SU-DHL-6 (cell line): Measurements from ENCODE around the gene ECSCR.

Source experiments
- H2AFZ ChIP-seq: fragments of 200-600 bp; sonication (generic); 2 replicates; pipeline ENCODE4 v1.6.1; 2014; ENCODE audit warnings: low read depth, mild to moderate bottlenecking, moderate library complexity, mixed read lengths, antibody characterized with exemption, low read length; ENCODE audit not compliant: severe bottlenecking
- H3F3A ChIP-seq: fragments of 200-600 bp; shearing (Covaris generic); 2 replicates; pipeline ENCODE4 v1.6.0; 2016; ENCODE audit warnings: antibody characterized with exemption, mild to moderate bottlenecking; ENCODE audit not compliant: insufficient read depth
- H3K27ac ChIP-seq: fragments of 200-600 bp; sonication (generic); 2 replicates; pipeline ENCODE4 v1.5.1; 2016; ENCODE audit warnings: low read depth, mild to moderate bottlenecking, low read length, moderate library complexity, mixed read lengths
- H3K27me3 ChIP-seq: fragments of 200-600 bp; sonication (generic), shearing (Covaris generic); 2 replicates; pipeline ENCODE4 v1.6.0; 2014; ENCODE audit warnings: mild to moderate bottlenecking, low read length
- H3K36me3 ChIP-seq: fragments of 200-600 bp; sonication (generic); 2 replicates; pipeline ENCODE4 v1.6.1; 2014; ENCODE audit warnings: mild to moderate bottlenecking, low read length, mixed read lengths
- H3K4me2 ChIP-seq: fragments of 300-600, 200-600 bp; shearing (Covaris generic), sonication (generic); 2 replicates; pipeline ENCODE4 v1.6.0; 2014; ENCODE audit warnings: low read length, low read depth, mild to moderate bottlenecking; ENCODE audit not compliant: poor library complexity, severe bottlenecking
- H3K4me3 ChIP-seq: fragments of 200-600 bp; sonication (generic); 2 replicates; pipeline ENCODE4 v1.5.1; 2014; ENCODE audit warnings: antibody characterized with exemption, low read length, mild to moderate bottlenecking, mixed read lengths; ENCODE audit not compliant: insufficient read depth, poor library complexity, severe bottlenecking
- H3K79me2 ChIP-seq: fragments of 200-600 bp; sonication (generic); 2 replicates; pipeline ENCODE4 v1.6.1; 2014; ENCODE audit warnings: mild to moderate bottlenecking, low read length, moderate library complexity; ENCODE audit not compliant: insufficient read depth
- H3K9ac ChIP-seq: fragments of 200-600 bp; sonication (generic); 2 replicates; pipeline ENCODE4 v1.7.0; 2014; ENCODE audit warnings: mild to moderate bottlenecking, low read length
- H3K9me2 ChIP-seq: fragments of 200-600 bp; sonication (generic); replicated peaks from 2 replicates; pipeline ENCODE4 v1.6.1; 2014; ENCODE audit warnings: low read length; ENCODE audit not compliant: insufficient read depth
- H3K9me3 ChIP-seq: fragments of 200-600 bp; sonication (generic); 2 replicates; pipeline ENCODE4 v1.6.1; 2014; ENCODE audit warnings: low read length, mixed read lengths; ENCODE audit not compliant: insufficient read depth
- H4K20me1 ChIP-seq: fragments of 200-600 bp; sonication (generic); 2 replicates; pipeline ENCODE4 v1.6.1; 2014; ENCODE audit warnings: low read depth, mild to moderate bottlenecking, antibody characterized with exemption, low read length, moderate library complexity, mixed read lengths
- CTCF ChIP-seq: fragments of 200-600 bp; sonication (generic); IDR thresholded peaks from one replicate; pipeline ENCODE4 v1.5.1; 2017; ENCODE audit warnings: antibody characterized with exemption, mild to moderate bottlenecking, low read length, moderate library complexity; ENCODE audit not compliant: insufficient read depth, poor library complexity, severe bottlenecking
- EZH2phosphoT487 ChIP-seq: fragments of 200-600 bp; sonication (generic), shearing (Covaris generic); conservative IDR thresholded peaks from 2 replicates; pipeline ENCODE4 v1.6.1; 2018; ENCODE audit warnings: mild to moderate bottlenecking, antibody characterized with exemption, low read length, moderate library complexity, mixed read lengths

ECSCR gene

GRCh38 chr5:139473105-139473504, 10.6 kb upstream of the ECSCR start:
- no peak for TF ChIP-seq CTCF
- no peak for TF ChIP-seq EZH2phosphoT487
- H3K79me2 ChIP-seq = no peaks in the 10 kb centered on the region
- H3K9me2 ChIP-seq = no peaks in the 10 kb centered on the region
- no peak overlapping the region for H3K27ac ChIP-seq
- H3K36me3 ChIP-seq = no peaks in the 10 kb centered on the region
- no peaks in the 10 kb centered on the region for H3K27me3 ChIP-seq
- H4K20me1 ChIP-seq = no peaks in the 10 kb centered on the region
- no peak overlapping the region for H3K4me2 ChIP-seq
- H3F3A ChIP-seq = no peaks in the 10 kb centered on the region
- H3K9ac ChIP-seq = no peak overlapping the region
- no peak overlapping the region for H3K4me3 ChIP-seq
- H2AFZ ChIP-seq = no peak overlapping the region
- no peaks in the 10 kb centered on the region for H3K9me3 ChIP-seq

GRCh38 chr5:139472386-139473030, 10.0 kb upstream of the ECSCR start:
- no peaks in the 10 kb centered on the region for H3K9me3 ChIP-seq
- no peaks in the 10 kb centered on the region for H3K79me2 ChIP-seq
- no peaks in the 10 kb centered on the region for H3K36me3 ChIP-seq
- H3K4me3 ChIP-seq = no peak overlapping the region
- H2AFZ ChIP-seq = no peak overlapping the region
- no peaks in the 10 kb centered on the region for H3K9me2 ChIP-seq
- no peak overlapping the region for H3K27ac ChIP-seq
- no peak overlapping the region for H3K4me2 ChIP-seq
- H4K20me1 ChIP-seq = no peaks in the 10 kb centered on the region
- no peaks in the 10 kb centered on the region for H3K27me3 ChIP-seq
- no peak overlapping the region for H3K9ac ChIP-seq
- H3F3A ChIP-seq = no peaks in the 10 kb centered on the region
- no peak for TF ChIP-seq EZH2phosphoT487

- no peaks in the 10 kb centered on the region for H3K27me3 ChIP-seq
- H3K79me2 ChIP-seq = no peaks in the 10 kb centered on the region
- no peak within 1 kb of the TSS for H3K4me3 ChIP-seq
- H3K27ac ChIP-seq = no peak within 1 kb of the TSS
- TF ChIP-seq CTCF (no peak), EZH2phosphoT487 (no peak)
- H3F3A ChIP-seq = no peaks in the 10 kb centered on the region
- H2AFZ ChIP-seq = no peak within 1 kb of the TSS
- no peak within 1 kb of the TSS for H3K4me2 ChIP-seq
- H3K36me3 ChIP-seq = no peaks in the 10 kb centered on the region
- no peaks in the 10 kb centered on the region for H3K9me2 ChIP-seq
- H3K9ac ChIP-seq = no peak within 1 kb of the TSS
- no peaks in the 10 kb centered on the region for H4K20me1 ChIP-seq
- no peaks in the 10 kb centered on the region for H3K9me3 ChIP-seq
These were observed 8.3 kb upstream of the ECSCR start, which contains the start of gene SMIM33 for GRCh38 chr5:139470821-139471300. SMIM33 (plus strand) TSS chr5:139471004; CDS start chr5:139471122, 118 bp downstream.

- Histone ChIP-seq H3F3A (no peaks in the 10 kb centered on the region), H3K36me3 (no peaks in the 10 kb centered on the region), H3K27me3 (no peaks in the 10 kb centered on the region), H4K20me1 (no peaks in the 10 kb centered on the region), H3K4me2 (no peak overlapping the region), H3K27ac (no peak overlapping the region), H3K9ac (no peak overlapping the region), H3K4me3 (no peak overlapping the region), H3K9me3 (no peaks in the 10 kb centered on the region), H3K9me2 (no peaks in the 10 kb centered on the region), H3K79me2 (no peaks in the 10 kb centered on the region), H2AFZ (no peak overlapping the region)
- TF ChIP-seq CTCF (no peak), EZH2phosphoT487 (no peak)
These were observed 5.9 kb upstream of the ECSCR start for GRCh38 chr5:139468421-139468931.
